Measurements from ENCODE around the gene NISCH.
A peak's percentile ranks its signal among the peaks of the same experiment; 100 is the strongest.

Gene NISCH

GRCh38 chr3:52479037-52479876 is 23.9 kb downstream of the NISCH start:
- TF ChIP-seq CTCF (IDR thresholded peaks at IDR 0.05; ENCODE audit: control insufficient read depth, insufficient read depth, low read depth, low read length, missing control alignments), result no peak
- no peak for DNase-seq (ENCODE audit: low read depth)
- no peak overlapping the region for H3K4me3 ChIP-seq (ENCODE audit: control insufficient read depth, low read depth, low read length)

- H3K4me3 ChIP-seq (ENCODE audit: control insufficient read depth, low read depth, low read length), result no peak overlapping the region
- no peak for TF ChIP-seq CTCF (IDR thresholded peaks at IDR 0.05; ENCODE audit: control insufficient read depth, insufficient read depth, low read depth, low read length, missing control alignments)
- DNase-seq (ENCODE audit: low read depth), result no peak
These were observed 24.6 kb downstream of the NISCH start for GRCh38 chr3:52479877-52480575.

GRCh38 chr3:52480768-52481715 is 25.6 kb downstream of the NISCH start:
- no peak for TF ChIP-seq CTCF (IDR thresholded peaks at IDR 0.05; ENCODE audit: control insufficient read depth, insufficient read depth, low read depth, low read length, missing control alignments)

GRCh38 chr3:52481819-52482521 is 26.6 kb downstream of the NISCH start:
- H3K4me3 ChIP-seq (ENCODE audit: control insufficient read depth, low read depth, low read length), result no peak overlapping the region
- no peak for DNase-seq (ENCODE audit: low read depth)
- TF ChIP-seq CTCF (IDR thresholded peaks at IDR 0.05; ENCODE audit: control insufficient read depth, insufficient read depth, low read depth, low read length, missing control alignments), result peak; percentile 53

More at GRCh38 chr3:52480768-52481715, 25.6 kb downstream of the NISCH start:
- DNase-seq (ENCODE audit: low read depth), result no peak
- H3K4me3 ChIP-seq (ENCODE audit: control insufficient read depth, low read depth, low read length), result no peak overlapping the region

- DNase-seq (ENCODE audit: low read depth), result no peak
- TF ChIP-seq CTCF (IDR thresholded peaks at IDR 0.05; ENCODE audit: control insufficient read depth, insufficient read depth, low read depth, low read length, missing control alignments), result no peak
- no peak overlapping the region for H3K4me3 ChIP-seq (ENCODE audit: control insufficient read depth, low read depth, low read length)
These were observed 27.7 kb downstream of the NISCH start for GRCh38 chr3:52483081-52483480.

Measured in AG09309 (cell line).